Panc1 (cell line): ENCODE data around the gene NDUFV3. TPM values are rescaled to one million over a fixed set of nuclear protein-coding genes. Genes with fewer than 3 reads are reported as not detected.

Experiments used
- ATAC-seq: fragments of 200-7000 bp; cut with Tn5 transposase; 2 replicates; pipeline ENCODE4 v1.9.1; 2020; ENCODE audit warnings: mild to moderate bottlenecking, moderate library complexity
- BruUV-seq: library from RNA; stranded (reverse); fragments of 400-500 nt; replicated peaks from 2 replicates; lab custom pipeline; 2021; lab: Mats Ljungman, UMichigan
- CTCF ChIA-PET: fragments of 300-600 bp; sonication (Branson Sonifier 250); formaldehyde crosslinking; loops from one replicate; lab custom pipeline; 2022; ENCODE audit warnings: antibody characterized with exemption; lab: Charles Lee
- POLR2A ChIA-PET: fragments of 300-600 bp; sonication (Branson Sonifier 250); formaldehyde crosslinking; loops from one replicate; lab custom pipeline; 2022; ENCODE audit warnings: antibody characterized with exemption; lab: Charles Lee
- DNase-seq: peaks from one replicate; pipeline ENCODE4 v3.0.0-alpha.2; 2010; ENCODE audit warnings: low read depth, low spot score
- H3K27ac ChIP-seq: 2 replicates; pipeline ENCODE4 v1.5.1; 2011; ENCODE audit warnings: mild to moderate bottlenecking, low read length, inconsistent platforms
- H3K27me3 ChIP-seq: fragments of 200-500 bp; sonication (Bioruptor generic); 2 replicates; pipeline ENCODE4 v1.6.0; 2014; ENCODE audit warnings: low read length, inconsistent platforms; ENCODE audit not compliant: control insufficient read depth, insufficient read depth
- H3K36me3 ChIP-seq: fragments of 200-500 bp; sonication (Bioruptor generic); 2 replicates; pipeline ENCODE4 v1.5.1; 2014; ENCODE audit warnings: inconsistent platforms, mild to moderate bottlenecking, low read length, moderate library complexity; ENCODE audit not compliant: control insufficient read depth, insufficient read depth
- H3K4me1 ChIP-seq: 2 replicates; pipeline ENCODE4 v1.5.1; 2011; ENCODE audit warnings: inconsistent platforms, mild to moderate bottlenecking, low read length, moderate library complexity; ENCODE audit not compliant: control insufficient read depth, insufficient read depth
- H3K4me3 ChIP-seq, 2 experiments: 2 replicates each; pipeline ENCODE4 v1.5.1; 2011 to 2012; ENCODE audit warnings: low read depth in 2 of 2, low read length in 2 of 2, mild to moderate bottlenecking in 2 of 2, inconsistent platforms in 1 of 2, moderate library complexity in 1 of 2
- H3K9me3 ChIP-seq: fragments of 200-500 bp; sonication (Bioruptor generic); 2 replicates; pipeline ENCODE4 v1.5.1; 2014; ENCODE audit warnings: low read depth, mild to moderate bottlenecking, inconsistent platforms, low read length, moderate library complexity; ENCODE audit not compliant: control insufficient read depth, insufficient read depth
- POLR2AphosphoS5 ChIP-seq: IDR thresholded peaks from 2 replicates; pipeline ENCODE4 v1.6.1; 2012; ENCODE audit warnings: mild to moderate bottlenecking, low read depth, low read length, moderate library complexity
- SIN3A ChIP-seq: IDR thresholded peaks from 2 replicates; pipeline ENCODE4 v1.6.1; 2012; ENCODE audit warnings: low read depth, mild to moderate bottlenecking, low read length, moderate library complexity, borderline replicate concordance; ENCODE audit not compliant: insufficient read depth
- TCF7L2 ChIP-seq: IDR thresholded peaks from 2 replicates; pipeline ENCODE4 v1.6.1; 2011; ENCODE audit warnings: mild to moderate bottlenecking, low read depth, low read length, inconsistent platforms
- in situ Hi-C: cut with HindIII; loops from 2 replicates; pipeline ENCODE4 v1.10.0; 2016; ENCODE audit warnings: low sequenced_read_pairs, low pct_unique_long_range_greater_than_20kb
- intact Hi-C: fragments of 100-400 bp; cut with micrococcal nuclease; formaldehyde crosslinking; loops from one replicate; pipeline ENCODE4 v1.10.0; 2022; ENCODE audit not compliant: unreplicated experiment
- total RNA-seq: library from RNA; stranded (reverse); gene quantifications from one replicate; pipeline ENCODE4 v1.2.1, GENCODE V29; 2021; ENCODE audit not compliant: unreplicated experiment
- TF ChIP-seq, protein P1 (sequence below): fragments of 450-650 bp; IDR thresholded peaks from 2 replicates; pipeline ENCODE4 v1.5.1; 2017; ENCODE audit warnings: mild to moderate bottlenecking
- TF ChIP-seq, protein P2 (sequence below), 2 experiments: IDR thresholded peaks; 2 replicates each; pipeline ENCODE4 v1.6.1; 2011 to 2012; ENCODE audit warnings: low read depth in 2 of 2, control low read depth in 1 of 2, low read length in 1 of 2, mild to moderate bottlenecking in 1 of 2, moderate library complexity in 1 of 2; ENCODE audit not compliant: insufficient read depth in 1 of 2

The NDUFV3 gene
- total RNA-seq, 1 experiment from 2014 or later = 21.1 TPM

DNA sequence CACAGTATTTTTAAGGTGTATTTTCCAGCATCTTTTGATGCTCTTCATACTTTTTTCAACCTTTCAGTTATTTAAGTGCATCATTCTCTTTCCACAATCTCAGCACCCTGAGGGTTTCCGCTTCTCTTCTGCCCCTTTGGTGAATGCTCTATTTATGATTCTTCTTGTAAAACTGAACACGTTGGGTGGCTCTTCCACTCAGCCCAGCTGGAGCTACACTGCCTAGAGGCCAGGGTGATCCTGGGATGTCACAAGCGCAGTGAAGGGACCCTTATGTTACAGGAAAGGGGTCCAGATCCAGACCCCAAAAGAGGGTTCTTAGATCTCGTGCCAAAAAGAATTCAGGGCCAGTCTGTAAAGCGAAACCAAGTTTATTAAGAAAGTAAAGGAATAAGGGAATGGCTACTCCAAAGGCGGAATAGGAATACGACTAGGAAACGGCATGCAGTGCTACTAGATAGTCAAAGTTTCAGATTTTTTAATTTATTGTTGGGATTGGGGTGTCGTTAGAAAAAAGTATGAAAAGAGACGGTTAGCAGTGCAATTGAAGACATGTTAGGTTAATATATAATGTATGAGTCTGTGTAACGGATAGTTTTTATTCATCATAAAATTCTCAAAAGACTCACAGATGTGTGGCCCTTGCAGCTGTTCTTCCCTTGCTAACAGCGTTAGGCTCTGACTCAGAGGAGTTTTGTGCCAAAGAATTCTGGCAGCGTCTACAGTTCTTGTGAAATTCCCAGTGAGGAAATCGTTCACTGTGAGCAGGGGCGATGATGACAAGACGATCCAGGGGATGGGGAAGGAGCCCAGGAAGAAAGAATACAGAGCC lies 46.7 kb downstream of the NDUFV3 start:
- intact Hi-C loops (no loop called here), in situ Hi-C loops (no loop called here)
- TF ChIP-seq TCF7L2 = no peak
- TF ChIP-seq, protein P1, sequence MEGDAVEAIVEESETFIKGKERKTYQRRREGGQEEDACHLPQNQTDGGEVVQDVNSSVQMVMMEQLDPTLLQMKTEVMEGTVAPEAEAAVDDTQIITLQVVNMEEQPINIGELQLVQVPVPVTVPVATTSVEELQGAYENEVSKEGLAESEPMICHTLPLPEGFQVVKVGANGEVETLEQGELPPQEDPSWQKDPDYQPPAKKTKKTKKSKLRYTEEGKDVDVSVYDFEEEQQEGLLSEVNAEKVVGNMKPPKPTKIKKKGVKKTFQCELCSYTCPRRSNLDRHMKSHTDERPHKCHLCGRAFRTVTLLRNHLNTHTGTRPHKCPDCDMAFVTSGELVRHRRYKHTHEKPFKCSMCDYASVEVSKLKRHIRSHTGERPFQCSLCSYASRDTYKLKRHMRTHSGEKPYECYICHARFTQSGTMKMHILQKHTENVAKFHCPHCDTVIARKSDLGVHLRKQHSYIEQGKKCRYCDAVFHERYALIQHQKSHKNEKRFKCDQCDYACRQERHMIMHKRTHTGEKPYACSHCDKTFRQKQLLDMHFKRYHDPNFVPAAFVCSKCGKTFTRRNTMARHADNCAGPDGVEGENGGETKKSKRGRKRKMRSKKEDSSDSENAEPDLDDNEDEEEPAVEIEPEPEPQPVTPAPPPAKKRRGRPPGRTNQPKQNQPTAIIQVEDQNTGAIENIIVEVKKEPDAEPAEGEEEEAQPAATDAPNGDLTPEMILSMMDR = no peak
- no peak for TF ChIP-seq SIN3A
- TF ChIP-seq, protein P2, sequence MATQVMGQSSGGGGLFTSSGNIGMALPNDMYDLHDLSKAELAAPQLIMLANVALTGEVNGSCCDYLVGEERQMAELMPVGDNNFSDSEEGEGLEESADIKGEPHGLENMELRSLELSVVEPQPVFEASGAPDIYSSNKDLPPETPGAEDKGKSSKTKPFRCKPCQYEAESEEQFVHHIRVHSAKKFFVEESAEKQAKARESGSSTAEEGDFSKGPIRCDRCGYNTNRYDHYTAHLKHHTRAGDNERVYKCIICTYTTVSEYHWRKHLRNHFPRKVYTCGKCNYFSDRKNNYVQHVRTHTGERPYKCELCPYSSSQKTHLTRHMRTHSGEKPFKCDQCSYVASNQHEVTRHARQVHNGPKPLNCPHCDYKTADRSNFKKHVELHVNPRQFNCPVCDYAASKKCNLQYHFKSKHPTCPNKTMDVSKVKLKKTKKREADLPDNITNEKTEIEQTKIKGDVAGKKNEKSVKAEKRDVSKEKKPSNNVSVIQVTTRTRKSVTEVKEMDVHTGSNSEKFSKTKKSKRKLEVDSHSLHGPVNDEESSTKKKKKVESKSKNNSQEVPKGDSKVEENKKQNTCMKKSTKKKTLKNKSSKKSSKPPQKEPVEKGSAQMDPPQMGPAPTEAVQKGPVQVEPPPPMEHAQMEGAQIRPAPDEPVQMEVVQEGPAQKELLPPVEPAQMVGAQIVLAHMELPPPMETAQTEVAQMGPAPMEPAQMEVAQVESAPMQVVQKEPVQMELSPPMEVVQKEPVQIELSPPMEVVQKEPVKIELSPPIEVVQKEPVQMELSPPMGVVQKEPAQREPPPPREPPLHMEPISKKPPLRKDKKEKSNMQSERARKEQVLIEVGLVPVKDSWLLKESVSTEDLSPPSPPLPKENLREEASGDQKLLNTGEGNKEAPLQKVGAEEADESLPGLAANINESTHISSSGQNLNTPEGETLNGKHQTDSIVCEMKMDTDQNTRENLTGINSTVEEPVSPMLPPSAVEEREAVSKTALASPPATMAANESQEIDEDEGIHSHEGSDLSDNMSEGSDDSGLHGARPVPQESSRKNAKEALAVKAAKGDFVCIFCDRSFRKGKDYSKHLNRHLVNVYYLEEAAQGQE (IDR thresholded peaks at IDR 0.05; ENCODE audit: insufficient read depth in 1 of 2, low read depth in 2 of 2, low read length in 1 of 2) = no peak
- no peak for TF ChIP-seq POLR2AphosphoS5
- CTCF ChIA-PET = no interaction called here
- ATAC-seq (peak; percentile 94), DNase-seq (peak; percentile 67)
- POLR2A ChIA-PET = no interaction called here
- peak overlapping the region in 1 of 2 experiments; percentile 14; a peak in 1 of 4 replicates for H3K4me3 ChIP-seq
- H3K27me3 ChIP-seq = no peaks in the 10 kb centered on the region
- no peaks in the 10 kb centered on the region for H3K36me3 ChIP-seq
- peak overlapping the region; percentile 29; the same call in 1 of the 2 replicates for H3K27ac ChIP-seq
- no peaks in the 10 kb centered on the region for H3K9me3 ChIP-seq
- H3K4me1 ChIP-seq = 0 out of 2 replicates have a peak, but pooled peaks cover 9% of the 10 kb centered on the region
- no TSS peak for BruUV-seq

DNA sequence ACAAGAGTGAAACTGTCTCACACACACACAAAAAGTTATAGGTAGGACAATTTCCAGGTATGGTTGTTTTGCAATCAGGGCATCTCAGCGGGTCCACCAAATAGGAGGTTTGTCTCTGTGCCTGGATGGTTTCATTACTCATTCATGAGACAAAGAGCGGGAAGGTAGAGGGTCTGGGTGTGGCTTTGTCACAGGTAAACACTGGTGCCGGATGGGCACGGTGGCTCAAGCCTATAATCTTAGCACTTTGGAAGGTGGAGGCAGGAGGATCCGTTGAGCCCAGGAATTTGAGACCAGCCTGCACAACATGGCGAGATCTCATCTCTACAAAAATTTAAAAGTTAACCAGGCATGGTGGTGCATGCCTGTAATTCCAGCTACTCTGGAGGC lies 48.6 kb downstream of the NDUFV3 start:
- intact Hi-C loops (no loop called here), in situ Hi-C loops (no loop called here)
- Histone ChIP-seq H3K27me3 (no peaks in the 10 kb centered on the region), H3K27ac (no peak overlapping the region), H3K36me3 (no peaks in the 10 kb centered on the region), H3K4me1 (0 out of 2 replicates have a peak, but pooled peaks cover 9% of the 10 kb centered on the region), H3K9me3 (no peaks in the 10 kb centered on the region), H3K4me3 (no peak overlapping the region)
- ATAC-seq = no peak
- ChIA-PET CTCF (no interaction called here), POLR2A (no interaction called here)
- DNase-seq = no peak
- no peak for TF ChIP-seq POLR2AphosphoS5
- TF ChIP-seq, protein P2 (IDR thresholded peaks at IDR 0.05; ENCODE audit: insufficient read depth in 1 of 2, low read depth in 2 of 2, low read length in 1 of 2) = no peak
- TF ChIP-seq, protein P1 = no peak
- no peak for TF ChIP-seq SIN3A
- no peak for TF ChIP-seq TCF7L2
- no TSS peak for BruUV-seq
